Esophagus muscularis mucosa (tissue), 4 donors: ENCODE measurements around the gene APOC3.

Source experiments
- CTCF ChIP-seq, 3 experiments: fragments of 200-600 bp in 2 of 3; fragments of 450-650 bp in 1 of 3; sonication (generic) in 2 of 3; IDR thresholded peaks; one replicate each; pipeline ENCODE4 v1.5.1; 2017 to 2019; ENCODE audit warnings: antibody characterized with exemption in 3 of 3, mild to moderate bottlenecking in 2 of 3, moderate library complexity in 1 of 3
- EP300 ChIP-seq: sonication (generic); formaldehyde crosslinking; IDR thresholded peaks from one replicate; pipeline ENCODE4 v1.6.1; 2017; ENCODE audit warnings: antibody characterized with exemption
- POLR2A ChIP-seq: fragments of 450-650 bp; IDR thresholded peaks from one replicate; pipeline ENCODE4 v1.6.1; 2017; ENCODE audit warnings: antibody characterized with exemption, moderate library complexity, mild to moderate bottlenecking, low read depth
- POLR2AphosphoS5 ChIP-seq, 2 donors: sonication (generic); formaldehyde crosslinking; IDR thresholded peaks; one replicate each; pipeline ENCODE4 v1.6.1; 2017; ENCODE audit warnings: antibody characterized with exemption in 2 of 2

GRCh38 chr11:116787436-116787785 lies 42.3 kb upstream of the APOC3 start:
- no peak for TF ChIP-seq CTCF (IDR thresholded peaks at IDR 0.05)
- TF ChIP-seq POLR2AphosphoS5 (IDR thresholded peaks at IDR 0.05) = no peak
- no peak for TF ChIP-seq EP300
- TF ChIP-seq POLR2A = no peak
